Calu3 (cell line): ENCODE results near the gene CACNA1S. TPM values are rescaled to one million over a fixed set of nuclear protein-coding genes. Genes with fewer than 3 reads are reported as not detected.

ENCODE experiments used
- BruUV-seq: library from RNA; stranded (reverse); fragments of 400-500 nt; replicated peaks from 2 replicates; lab custom pipeline; 2021; lab: Mats Ljungman, UMichigan
- CTCF ChIA-PET: fragments of 300-600 bp; sonication (Branson Sonifier 250); formaldehyde crosslinking; loops from one replicate; lab custom pipeline; 2022; ENCODE audit warnings: antibody characterized with exemption; lab: Charles Lee
- DNase-seq: peaks from one replicate; pipeline ENCODE4 v3.0.0; 2022
- H3K27ac Mint-ChIP-seq: one replicate; pipeline ENCODE4 v1.8.0; 2022; ENCODE audit warnings: mixed read lengths; ENCODE audit not compliant: unreplicated experiment
- H3K27me3 Mint-ChIP-seq: one replicate; pipeline ENCODE4 v1.8.0; 2022; ENCODE audit warnings: mixed read lengths; ENCODE audit not compliant: unreplicated experiment
- H3K36me3 Mint-ChIP-seq: one replicate; pipeline ENCODE4 v1.8.0; 2022; ENCODE audit warnings: mild to moderate bottlenecking, moderate library complexity, mixed read lengths; ENCODE audit not compliant: insufficient read depth, unreplicated experiment
- H3K4me1 Mint-ChIP-seq: one replicate; pipeline ENCODE4 v1.8.0; 2022; ENCODE audit warnings: mild to moderate bottlenecking, low read depth, mixed read lengths; ENCODE audit not compliant: unreplicated experiment
- H3K4me3 Mint-ChIP-seq: one replicate; pipeline ENCODE4 v1.8.0; 2022; ENCODE audit warnings: mild to moderate bottlenecking, low read depth, moderate library complexity, mixed read lengths; ENCODE audit not compliant: unreplicated experiment
- H3K9me3 Mint-ChIP-seq: one replicate; pipeline ENCODE4 v1.8.0; 2022; ENCODE audit warnings: low read depth, mixed read lengths; ENCODE audit not compliant: unreplicated experiment
- intact Hi-C: fragments of 100-400 bp; cut with micrococcal nuclease; formaldehyde crosslinking; loops from one replicate; pipeline ENCODE4 v1.10.0; 2022; ENCODE audit not compliant: unreplicated experiment
- total RNA-seq: library from RNA; stranded (reverse); gene quantifications from 2 replicates; pipeline ENCODE4 v1.2.3, GENCODE V29; 2022
- TF ChIP-seq, protein P1 (sequence below): fragments of 200-600 bp; IDR thresholded peaks from one replicate; pipeline ENCODE4 v1.8.0; 2022; ENCODE audit warnings: antibody characterized with exemption; ENCODE audit not compliant: unreplicated experiment

Gene CACNA1S
- total RNA-seq, 1 experiment from 2014 or later, result not detected

GRCh38 chr1:201125800-201126199 lies 13.6 kb upstream of the CACNA1S start:
- H3K4me3 Mint-ChIP-seq, result no peak overlapping the region
- no peaks in the 10 kb centered on the region for H3K36me3 Mint-ChIP-seq
- BruUV-seq, result no TSS peak
- no peak for DNase-seq
- H3K27me3 Mint-ChIP-seq, result peaks cover 52% of the 10 kb centered on the region
- H3K9me3 Mint-ChIP-seq, result no peaks in the 10 kb centered on the region
- TF ChIP-seq, protein P1, sequence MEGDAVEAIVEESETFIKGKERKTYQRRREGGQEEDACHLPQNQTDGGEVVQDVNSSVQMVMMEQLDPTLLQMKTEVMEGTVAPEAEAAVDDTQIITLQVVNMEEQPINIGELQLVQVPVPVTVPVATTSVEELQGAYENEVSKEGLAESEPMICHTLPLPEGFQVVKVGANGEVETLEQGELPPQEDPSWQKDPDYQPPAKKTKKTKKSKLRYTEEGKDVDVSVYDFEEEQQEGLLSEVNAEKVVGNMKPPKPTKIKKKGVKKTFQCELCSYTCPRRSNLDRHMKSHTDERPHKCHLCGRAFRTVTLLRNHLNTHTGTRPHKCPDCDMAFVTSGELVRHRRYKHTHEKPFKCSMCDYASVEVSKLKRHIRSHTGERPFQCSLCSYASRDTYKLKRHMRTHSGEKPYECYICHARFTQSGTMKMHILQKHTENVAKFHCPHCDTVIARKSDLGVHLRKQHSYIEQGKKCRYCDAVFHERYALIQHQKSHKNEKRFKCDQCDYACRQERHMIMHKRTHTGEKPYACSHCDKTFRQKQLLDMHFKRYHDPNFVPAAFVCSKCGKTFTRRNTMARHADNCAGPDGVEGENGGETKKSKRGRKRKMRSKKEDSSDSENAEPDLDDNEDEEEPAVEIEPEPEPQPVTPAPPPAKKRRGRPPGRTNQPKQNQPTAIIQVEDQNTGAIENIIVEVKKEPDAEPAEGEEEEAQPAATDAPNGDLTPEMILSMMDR, result no peak
- peaks cover 14% of the 10 kb centered on the region for H3K4me1 Mint-ChIP-seq
- H3K27ac Mint-ChIP-seq, result no peak overlapping the region
- intact Hi-C loops, result no loop called here
- CTCF ChIA-PET, result interaction anchor here (0.5 to 0.6 kb wide), 2 partner anchors 12 to 615 kb away, joined by 3 read pairs; no protein-coding TSS in a partner anchor

- CTCF ChIA-PET, result interaction anchor here (0.8 kb wide), 1 partner anchor 11 kb away, joined by 3 read pairs; no protein-coding TSS in a partner anchor
- no TSS peak for BruUV-seq
- no peak for DNase-seq
- Mint-ChIP-seq H3K4me3 (no peak overlapping the region), H3K9me3 (no peaks in the 10 kb centered on the region), H3K4me1 (peaks cover 14% of the 10 kb centered on the region), H3K27ac (no peak overlapping the region), H3K36me3 (no peaks in the 10 kb centered on the region), H3K27me3 (peaks cover 60% of the 10 kb centered on the region)
- TF ChIP-seq, protein P1, result no peak
- intact Hi-C loops, result no loop called here
These were observed 12.8 kb upstream of the CACNA1S start for GRCh38 chr1:201125019-201125418.

DNA sequence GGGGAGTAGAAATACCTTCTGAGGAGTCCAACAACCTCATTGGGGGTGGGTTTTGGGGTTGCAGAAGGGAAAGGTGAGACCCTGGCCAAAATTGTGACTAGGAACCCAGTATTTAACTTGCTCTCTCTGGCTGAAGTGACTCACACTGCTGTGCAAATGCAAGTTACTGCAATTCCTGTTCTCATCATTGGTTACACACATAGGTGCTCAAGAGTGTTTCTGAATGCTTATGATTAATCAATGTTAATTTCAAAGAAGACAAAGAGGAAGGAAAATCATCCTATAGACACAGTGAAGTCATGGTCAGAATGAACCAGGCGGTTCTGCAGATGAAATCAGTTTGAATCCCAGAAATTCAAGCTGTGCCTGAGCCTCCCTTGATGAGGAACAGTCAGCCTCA lies 11.6 kb upstream of the CACNA1S start:
- H3K36me3 Mint-ChIP-seq, result no peaks in the 10 kb centered on the region
- CTCF ChIA-PET, result interaction anchor here (0.8 kb wide), 1 partner anchor 43 kb away, joined by 3 read pairs; no protein-coding TSS in a partner anchor
- no peak overlapping the region for H3K27ac Mint-ChIP-seq
- peaks cover 14% of the 10 kb centered on the region for H3K4me1 Mint-ChIP-seq
- intact Hi-C loops, result no loop called here
- H3K27me3 Mint-ChIP-seq, result peaks cover 72% of the 10 kb centered on the region
- no TSS peak for BruUV-seq
- no peak for DNase-seq
- no peak overlapping the region for H3K4me3 Mint-ChIP-seq
- H3K9me3 Mint-ChIP-seq, result no peaks in the 10 kb centered on the region
- TF ChIP-seq, protein P1, result no peak

- H3K27me3 Mint-ChIP-seq, result peaks cover 79% of the 10 kb centered on the region
- BruUV-seq, result no TSS peak
- TF ChIP-seq, protein P1, result no peak
- H3K9me3 Mint-ChIP-seq, result no peaks in the 10 kb centered on the region
- no peak overlapping the region for H3K4me3 Mint-ChIP-seq
- intact Hi-C loops, result no loop called here
- DNase-seq, result no peak
- H3K36me3 Mint-ChIP-seq, result no peaks in the 10 kb centered on the region
- peaks cover 11% of the 10 kb centered on the region for H3K4me1 Mint-ChIP-seq
- CTCF ChIA-PET, result no interaction called here
- H3K27ac Mint-ChIP-seq, result no peak overlapping the region
These were observed 10.2 kb upstream of the CACNA1S start for GRCh38 chr1:201122321-201122957.
